HG03520 (cell line): Measurements from ENCODE around the gene SRSF4.

ENCODE experiments used
- ATAC-seq: cut with Tn5 transposase; IDR thresholded peaks from one replicate; pipeline ENCODE4 v1.9.1; 2021; ENCODE audit warnings: mild to moderate bottlenecking, moderate library complexity; ENCODE audit not compliant: unreplicated experiment

The SRSF4 gene

DNA sequence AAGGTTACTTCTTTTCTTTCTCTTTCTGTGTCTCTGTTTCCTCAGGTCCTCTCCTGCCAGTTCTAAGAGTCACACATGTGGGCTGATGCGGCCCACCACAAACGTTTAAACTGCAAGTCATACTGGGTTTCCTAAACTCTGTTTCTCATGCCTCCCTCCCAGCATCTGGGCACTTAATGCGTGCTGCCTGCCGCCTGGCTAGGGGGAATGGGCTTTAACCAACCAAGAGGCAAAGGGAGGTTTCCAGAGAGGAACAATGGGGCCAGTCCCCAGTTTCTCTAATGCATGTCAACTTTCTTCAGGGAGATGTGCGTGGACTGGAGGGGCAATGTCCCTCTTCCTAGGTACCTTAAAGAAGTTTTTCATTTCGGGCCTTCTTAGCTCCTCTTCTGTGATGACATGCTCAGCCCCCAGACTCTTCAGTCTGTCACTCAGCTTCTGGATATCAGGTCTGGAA is 19.9 kb upstream of the SRSF4 start:
- no peak for ATAC-seq

GRCh38 chr1:29200906-29201594 is 19.4 kb upstream of the SRSF4 start:
- ATAC-seq, result no peak

DNA sequence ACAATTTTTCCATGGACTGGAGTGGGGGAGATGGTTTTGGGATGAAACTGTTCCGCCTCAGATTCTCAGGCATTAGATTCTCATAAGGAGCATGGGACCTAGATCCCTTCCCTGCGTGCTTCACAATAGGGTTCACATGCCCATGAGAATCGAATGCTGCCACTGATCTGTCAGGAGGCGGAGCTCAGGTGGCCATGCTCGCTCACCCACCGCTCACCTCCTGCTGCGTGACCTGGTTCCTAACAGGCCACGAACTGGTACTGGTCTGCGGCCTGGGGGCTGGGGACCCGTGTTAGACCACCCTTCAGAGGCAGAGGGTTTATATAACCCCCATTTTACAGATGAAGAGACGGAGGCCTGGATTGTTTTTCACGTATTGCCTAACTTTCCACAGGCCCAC is 16.3 kb upstream of the SRSF4 start:
- ATAC-seq, result no peak

- ATAC-seq, result no peak
Observed at GRCh38 chr1:29197590-29197924, 15.9 kb upstream of the SRSF4 start.

DNA sequence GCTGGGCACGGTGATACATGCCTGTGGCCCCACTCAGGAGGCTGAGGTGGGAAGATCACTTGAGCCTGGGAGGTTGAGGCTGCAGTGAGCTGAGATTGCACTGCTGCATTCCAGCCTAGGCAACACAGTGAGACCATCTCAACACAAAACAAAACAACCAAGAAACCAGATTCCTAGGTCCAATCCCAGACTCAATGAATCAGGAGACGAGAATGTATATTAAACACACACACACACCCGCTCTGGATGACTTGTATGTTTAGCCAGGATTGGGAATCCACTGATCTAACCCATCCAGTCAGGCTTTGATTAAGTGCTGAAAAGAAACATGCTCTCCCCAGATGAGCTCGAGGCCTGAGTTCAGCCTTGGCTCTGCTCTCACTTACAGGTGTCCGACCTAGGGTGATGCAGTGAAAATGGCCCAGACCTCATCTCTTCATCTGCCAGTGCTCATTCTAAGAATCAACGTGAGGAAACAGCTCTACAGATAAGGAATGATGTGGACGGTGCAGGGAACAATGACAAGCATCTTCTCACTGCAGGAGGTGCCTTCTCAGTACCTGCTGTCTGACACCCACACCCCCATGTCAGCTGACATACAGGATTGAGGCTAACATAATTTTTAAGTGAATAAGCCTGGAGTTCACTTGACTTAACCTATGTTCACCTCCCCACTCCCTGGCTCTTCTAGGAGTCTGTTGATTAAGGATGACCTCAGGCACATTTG is 15.3 kb upstream of the SRSF4 start:
- no peak for ATAC-seq

DNA sequence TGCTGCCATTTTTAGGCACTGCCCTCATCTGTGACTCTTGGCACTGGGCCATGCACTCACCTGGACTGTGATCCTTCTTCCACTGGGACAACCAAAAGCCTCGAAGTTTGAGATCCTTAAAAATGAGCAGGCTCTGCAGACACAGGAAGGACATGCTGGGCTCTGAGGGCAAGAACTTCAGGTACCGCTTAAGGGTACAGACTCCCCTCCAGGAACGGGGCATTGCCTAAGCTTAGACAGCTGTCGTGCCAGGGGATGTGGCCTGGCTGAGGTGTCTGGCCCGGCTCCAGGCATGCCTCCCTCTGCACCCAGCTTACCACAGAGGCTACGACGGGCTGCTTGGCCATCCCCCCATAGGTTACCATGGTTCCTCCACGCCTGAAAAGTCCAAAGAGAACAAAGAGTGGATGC is 14.2 kb upstream of the SRSF4 start:
- no peak for ATAC-seq

DNA sequence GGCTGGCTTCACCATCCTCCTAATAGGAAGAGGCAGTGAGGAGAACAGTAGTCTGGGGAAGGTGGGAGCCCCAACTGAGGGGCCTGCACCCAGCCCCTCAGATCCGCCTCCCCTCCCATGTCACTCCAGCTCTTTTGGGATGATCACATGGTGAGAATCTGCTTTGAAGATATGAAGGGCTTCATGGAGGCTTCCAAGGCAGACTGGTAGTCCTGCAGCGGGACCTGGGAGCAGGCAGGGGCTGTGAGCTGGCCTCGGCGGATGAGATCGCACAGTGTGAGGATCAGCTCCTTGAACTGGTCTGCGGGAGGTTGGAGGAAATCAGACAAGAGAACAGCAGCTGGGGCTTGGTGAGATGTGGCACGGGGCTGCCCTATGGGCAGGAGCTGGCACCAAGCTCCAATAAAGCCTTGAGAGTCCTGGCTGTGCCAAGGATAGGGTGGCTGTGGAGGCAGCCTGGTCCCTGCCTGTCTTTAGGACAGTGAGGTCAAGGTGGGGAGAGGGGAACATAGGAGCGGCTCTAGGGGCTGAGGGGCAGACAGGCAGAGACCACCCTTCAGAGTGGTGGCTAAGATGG is 12.3 kb upstream of the SRSF4 start:
- ATAC-seq, result no peak

DNA sequence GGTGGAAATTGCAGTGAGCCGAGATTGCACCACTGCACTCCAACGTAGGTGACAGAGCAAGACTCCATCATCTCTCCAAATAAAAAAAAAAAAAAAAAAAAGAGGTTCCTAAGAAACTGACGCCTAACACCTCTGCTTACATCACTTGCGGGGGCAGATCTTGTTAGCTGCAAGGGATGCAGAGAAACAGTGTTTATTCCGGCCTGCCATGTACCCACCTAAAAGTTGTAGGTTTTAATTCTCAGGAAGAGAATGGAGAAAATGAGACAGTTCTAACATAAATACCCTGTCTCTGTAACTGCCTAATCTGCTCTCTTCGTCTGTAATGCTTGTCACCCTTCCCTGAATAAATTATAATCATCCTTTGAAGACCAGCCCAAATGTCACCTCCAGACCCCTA is 9.0 kb upstream of the SRSF4 start:
- ATAC-seq, result no peak

GRCh38 chr1:29186707-29187106 is 5.0 kb upstream of the SRSF4 start:
- no peak for ATAC-seq

GRCh38 chr1:29186252-29186651 is 4.6 kb upstream of the SRSF4 start:
- ATAC-seq, result no peak

DNA sequence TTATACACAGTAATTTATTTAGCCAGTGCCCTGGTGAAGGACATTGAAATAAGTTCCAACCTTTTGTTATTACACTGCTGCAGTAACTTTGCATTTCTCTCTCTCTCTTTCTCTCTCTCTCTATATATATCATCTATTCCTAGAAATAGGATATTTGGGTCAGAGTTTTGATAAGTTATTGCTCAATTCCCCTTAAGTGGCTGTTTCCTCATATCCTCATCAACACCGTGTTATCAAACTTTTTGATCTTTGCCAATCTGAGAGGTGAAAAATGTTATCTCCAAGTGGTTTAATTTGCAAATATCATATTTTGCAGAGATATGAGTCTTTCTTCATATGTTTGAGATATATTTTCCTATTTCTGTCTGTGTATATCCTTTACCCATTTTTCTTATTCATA is 1.6 kb upstream of the SRSF4 start:
- ATAC-seq, result no peak

DNA sequence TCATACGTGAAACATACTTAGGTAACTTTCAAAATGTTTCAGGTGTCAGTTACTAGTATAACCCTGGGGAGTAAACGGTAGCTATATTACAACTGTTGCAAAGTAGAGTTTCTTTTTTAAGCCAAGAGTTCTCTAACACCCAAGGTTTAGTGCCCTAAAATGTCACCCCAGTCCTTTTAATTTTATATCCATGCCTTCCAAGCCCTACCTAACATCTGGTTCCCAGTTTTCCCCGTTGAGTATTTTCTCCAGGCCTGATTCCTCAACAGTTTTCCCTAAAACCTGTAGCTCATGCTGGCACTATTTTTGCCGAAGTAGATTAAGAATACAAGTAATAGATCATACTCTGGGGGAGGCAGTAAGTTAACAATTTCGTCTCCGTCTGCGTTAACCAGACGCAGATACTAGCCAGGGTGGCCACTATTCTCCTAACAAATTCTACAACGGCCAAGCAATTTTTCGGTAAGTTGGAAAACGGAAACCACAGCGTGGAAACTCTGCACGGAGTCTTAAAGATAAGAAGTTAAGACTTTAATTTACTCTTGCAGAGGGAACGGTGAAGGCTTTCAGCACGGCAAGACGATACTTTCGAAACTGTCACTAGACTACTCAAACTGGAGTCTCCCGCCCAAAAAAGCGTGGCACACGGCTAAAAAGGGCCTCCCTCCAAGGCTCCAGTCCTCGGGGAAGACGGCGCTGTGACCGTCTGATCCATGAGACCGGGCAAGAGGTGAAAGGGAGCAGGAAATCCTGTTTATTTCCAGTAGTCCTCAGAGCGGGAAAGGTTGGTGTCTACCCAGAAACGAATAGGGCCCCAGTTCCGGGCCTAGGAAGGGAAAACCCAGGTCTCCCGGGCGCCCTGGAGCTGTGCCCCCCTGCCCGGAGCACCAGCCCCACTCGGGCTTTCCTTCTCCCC is 945 bp downstream of the SRSF4 start:
- no peak for ATAC-seq

- ATAC-seq, result no peak
Observed at GRCh38 chr1:29179641-29180184, 2.0 kb downstream of the SRSF4 start.

- ATAC-seq, result no peak
Observed at GRCh38 chr1:29177022-29177705, 4.5 kb downstream of the SRSF4 start.

DNA sequence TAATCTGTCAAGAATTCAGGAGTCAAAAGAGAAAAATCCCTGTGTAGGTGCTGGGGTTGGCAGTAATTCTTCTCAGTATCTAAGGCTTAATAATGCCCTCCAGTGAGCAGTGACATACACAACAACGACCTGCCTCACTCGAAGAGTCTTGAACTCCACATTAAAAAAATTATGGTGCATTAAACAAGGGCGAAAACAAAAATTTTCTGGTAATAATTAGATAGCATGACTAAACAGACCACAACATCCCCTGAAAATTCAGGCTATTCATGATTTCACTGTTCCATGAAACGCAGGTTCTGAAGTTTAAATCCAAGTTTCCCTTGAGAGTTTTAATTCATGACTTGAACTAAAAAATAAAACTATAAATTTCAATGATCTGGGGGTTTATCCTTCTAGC is 5.1 kb downstream of the SRSF4 start:
- no peak for ATAC-seq

DNA sequence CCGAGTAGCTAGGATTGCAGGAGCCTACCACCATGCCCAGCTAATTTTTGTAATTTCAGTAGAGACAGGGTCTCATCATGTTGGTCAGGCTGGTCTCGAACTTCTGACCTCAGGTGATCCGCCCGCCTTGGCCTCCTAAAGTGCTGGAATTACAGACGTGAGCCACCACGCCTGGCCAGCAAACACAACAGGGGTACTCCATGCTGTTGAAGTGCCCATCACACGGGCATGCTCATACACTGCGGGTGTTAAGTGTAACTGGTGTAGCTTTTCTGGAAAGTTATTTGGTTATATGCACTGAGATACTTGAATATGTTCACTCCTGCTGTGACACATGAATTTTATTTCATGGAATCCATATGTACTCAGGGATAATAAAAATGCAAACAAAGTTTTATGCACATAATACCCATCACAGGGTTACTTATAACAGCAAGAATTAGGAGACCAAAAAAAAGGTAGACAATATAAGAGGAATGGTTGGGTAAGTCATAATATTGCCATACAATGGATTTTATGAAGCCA is 9.2 kb downstream of the SRSF4 start:
- no peak for ATAC-seq

DNA sequence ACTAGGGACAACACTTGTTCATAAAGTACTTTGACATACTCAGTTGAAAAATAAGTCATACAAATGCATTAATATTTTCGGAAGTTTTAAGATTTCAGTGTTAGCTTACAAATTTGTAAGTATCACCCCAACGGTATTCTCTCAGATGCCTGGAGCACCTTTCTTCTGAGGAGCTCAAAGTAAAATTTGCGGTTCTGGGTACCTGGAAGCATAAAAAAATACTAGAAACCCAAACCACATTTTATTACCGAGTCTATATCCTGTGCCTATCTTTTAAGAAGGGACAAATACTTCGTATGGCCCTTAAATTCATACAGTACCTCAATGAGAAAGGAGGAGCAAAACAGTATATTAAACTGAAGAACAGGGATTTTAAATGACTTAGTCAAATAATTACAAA is 10.2 kb downstream of the SRSF4 start:
- ATAC-seq, result no peak

GRCh38 chr1:29171089-29171488 is 10.6 kb downstream of the SRSF4 start:
- no peak for ATAC-seq

DNA sequence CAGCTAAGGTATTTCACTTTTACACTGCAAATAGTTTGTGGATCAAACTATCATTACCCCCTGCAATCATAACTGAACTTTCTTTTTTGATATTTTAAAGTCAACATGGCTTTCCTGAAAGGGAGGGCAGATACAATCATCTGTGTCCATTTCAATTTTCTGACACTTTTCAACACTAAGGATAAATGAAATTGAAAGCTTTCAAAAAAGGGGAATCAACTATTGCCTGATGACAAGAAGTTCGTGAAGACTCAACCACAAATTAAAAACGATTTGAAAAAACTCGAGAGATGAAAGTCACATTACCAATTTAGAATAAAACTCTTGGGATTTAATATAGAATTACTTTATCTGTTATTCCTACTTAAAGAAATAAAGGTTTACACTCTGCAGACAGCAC is 11.7 kb downstream of the SRSF4 start:
- ATAC-seq, result no peak

- no peak for ATAC-seq
Observed at GRCh38 chr1:29167904-29168303, 13.8 kb downstream of the SRSF4 start.
